Measurements from ENCODE around the gene UBA52.
A peak's percentile ranks its signal among the peaks of the same experiment; 100 is the strongest.
"Not testable (repeated sequence)": the region's sequence is repeated elsewhere in the genome, so short reads cannot be mapped to it uniquely, and the experiment has no call there.

Gene UBA52

DNA sequence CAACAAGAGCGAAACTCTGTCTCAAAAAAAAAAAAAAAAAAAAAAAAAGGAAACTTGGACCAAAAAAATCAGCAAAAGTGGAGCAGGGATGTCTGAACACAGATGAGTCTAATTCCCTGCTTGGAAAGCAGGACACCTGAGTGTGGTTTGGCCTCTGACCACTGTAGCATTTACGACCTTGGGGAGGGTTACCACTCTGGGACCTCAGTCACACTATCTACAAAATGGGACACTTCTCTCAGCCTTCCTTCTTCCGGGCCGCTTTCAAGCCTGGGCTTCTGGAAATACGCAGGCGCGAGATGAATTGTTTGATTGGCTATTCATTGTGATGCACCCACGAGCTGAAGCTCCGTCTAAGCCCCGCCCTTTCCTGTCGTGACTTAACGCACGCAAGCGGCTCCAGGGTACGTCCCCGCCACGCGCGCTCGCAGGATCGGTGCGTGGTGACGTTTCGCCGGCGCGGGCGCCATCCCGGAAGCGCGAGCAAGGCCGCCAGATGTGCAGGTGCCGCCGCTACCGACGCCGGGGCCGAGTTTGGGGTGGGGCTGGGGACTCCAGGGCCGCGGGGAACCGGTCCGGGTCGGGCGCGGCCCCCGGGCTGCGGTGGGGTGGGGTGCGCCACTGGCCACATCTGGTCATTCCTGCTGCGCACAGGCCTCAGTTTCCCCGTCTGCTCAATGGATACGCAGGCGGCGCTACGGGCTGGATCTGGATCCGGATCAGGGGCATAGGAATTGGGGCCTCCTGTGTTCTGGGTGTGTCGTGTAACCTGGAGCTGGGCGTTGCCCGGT, 14.1 kb upstream of the UBA52 start, which contains the start of gene KXD1:
Gene KXD1 (plus strand): TSS at position 460 of the 791 bp plus-strand sequence. CDS start 4,187 bp downstream, outside the sequence.
- DNase-seq = peak; percentile 96

DNA sequence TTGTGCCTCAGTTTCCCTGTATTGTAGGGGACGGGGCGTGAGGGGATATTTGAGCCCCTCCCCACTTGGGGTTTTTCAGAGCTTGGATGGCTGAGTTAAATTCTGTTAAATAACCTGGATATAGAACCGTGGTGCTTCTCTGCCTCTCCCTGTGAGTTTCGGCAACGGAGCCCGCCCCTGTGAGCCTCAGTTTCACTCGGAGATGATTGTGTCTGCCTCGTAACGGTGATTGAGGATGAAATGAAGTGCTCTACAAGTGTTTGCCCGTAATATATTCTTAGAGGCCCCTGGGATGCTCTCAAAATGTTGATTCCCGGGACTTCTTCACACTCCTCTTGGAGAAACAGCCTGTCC, 13.5 kb upstream of the UBA52 start:
- DNase-seq = no peak

DNA sequence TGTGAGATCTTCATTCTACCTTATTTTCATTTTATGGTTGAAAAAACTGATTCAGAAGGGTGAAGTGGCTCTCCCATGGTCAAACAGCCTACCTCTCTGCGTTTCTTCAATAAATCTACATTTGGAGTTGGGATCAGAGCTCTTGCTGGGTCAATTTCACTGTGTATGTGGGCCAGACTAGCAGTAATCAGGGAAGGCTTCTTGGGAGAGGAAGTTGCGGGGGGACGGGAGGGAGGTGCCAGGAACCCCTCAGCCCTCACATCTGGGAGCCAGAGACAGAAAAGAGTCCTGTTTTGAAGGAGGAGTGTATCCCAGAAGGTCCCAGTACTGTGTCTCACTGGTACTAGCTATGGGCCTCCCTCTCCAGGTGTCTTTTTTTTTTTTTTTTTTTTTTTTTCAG, 13.1 kb upstream of the UBA52 start:
- no peak for DNase-seq

DNA sequence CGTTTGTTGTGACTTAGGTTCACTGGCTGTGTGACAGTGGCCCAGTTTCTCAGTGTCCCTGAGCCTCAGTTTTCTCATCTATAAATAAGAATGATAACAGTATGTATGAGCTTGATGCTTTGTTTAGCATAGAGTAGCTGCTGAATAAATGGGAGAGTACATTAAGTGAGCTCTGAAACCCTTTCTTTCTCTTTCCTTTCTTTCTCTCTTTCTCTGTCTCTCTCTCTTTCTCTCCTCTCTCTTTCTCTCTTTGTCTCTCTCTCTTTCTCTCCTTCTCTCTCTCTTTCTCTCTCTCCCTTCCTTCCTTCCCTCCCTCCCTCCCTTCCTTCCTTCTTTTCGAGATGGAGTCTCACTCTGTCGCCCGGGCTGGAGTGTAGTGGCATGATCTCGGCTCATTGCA, 12.0 kb upstream of the UBA52 start:
- DNase-seq = no peak

DNA sequence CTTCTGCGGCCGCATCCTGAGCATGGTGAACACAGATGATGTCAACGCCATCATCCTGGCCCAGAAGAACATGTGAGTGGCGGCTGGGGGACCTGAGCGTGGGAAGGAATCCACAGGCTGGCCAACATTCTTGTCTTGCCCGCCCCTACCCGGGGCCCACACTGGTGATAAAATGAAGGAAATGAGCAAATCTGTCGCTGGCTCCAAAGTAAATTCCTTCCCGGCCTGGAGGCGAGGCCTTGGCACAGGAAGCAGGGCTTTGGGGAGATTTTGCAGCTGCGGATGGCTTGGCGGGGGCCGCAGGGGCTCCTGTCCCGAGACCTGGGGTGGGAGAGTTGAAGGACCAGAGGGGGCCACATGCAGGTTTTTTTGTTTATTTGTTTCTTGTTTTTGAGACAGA, 9.6 kb upstream of the UBA52 start:
- DNase-seq = no peak

DNA sequence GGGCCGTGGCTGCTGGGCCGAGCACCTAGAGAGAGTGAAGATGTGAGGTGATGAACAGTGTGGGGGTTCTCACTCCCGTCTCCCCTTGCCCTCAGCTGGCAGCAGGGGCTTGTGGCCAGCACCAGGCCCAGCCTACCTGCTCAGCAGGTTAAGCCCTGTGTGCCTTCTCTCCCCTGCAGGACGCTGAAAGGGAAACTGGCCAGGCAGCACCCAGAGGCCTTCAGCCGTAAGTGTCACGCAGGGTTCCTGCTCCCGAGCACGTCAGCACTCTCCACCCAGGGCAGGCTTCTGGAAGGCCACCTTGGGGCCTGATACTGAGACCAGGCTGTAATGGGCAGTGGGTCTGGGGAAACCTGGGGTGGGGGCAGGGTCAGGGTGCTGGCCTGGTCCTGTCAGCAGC, 4.7 kb upstream of the UBA52 start:
- no peak for DNase-seq

DNA sequence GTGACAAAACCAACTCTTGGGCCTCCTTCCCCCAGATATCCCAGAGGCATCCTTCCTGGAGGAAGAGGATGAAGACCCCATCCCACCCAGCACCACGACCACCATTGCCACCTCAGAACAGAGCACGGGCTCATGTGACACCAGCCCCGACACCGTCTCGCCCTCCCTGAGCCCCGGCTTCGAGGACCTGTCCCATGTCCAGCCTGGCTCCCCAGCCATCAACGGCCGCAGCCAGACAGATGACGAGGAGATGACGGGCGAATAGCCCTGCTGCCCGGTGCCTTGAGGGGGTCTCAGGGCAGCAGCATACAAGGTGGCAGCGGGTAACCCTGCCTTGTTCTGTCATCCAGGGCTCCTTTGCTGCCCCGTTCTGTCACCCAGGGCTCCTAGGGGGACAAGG, 3.3 kb upstream of the UBA52 start:
- DNase-seq = no peak

DNA sequence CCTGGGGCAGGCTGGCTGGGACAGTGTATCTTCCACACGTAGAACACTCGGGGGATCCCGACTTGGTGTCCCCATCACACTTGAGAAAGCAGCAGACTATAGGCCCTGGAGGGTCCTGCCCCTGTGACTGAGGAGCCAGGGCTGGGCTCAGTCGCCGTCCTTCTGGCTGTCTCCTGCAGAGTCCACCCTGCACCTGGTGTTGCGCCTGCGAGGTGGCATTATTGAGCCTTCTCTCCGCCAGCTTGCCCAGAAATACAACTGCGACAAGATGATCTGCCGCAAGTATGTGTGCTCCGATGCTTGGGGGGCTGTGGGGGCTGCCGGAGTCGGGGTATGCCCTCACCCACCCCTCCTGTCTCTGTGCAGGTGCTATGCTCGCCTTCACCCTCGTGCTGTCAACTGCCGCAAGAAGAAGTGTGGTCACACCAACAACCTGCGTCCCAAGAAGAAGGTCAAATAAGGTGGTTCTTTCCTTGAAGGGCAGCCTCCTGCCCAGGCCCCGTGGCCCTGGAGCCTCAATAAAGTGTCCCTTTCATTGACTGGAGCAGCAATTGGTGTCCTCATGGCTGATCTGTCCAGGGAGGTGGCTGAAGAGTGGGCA, 3.1 kb downstream of the UBA52 start:
- DNase-seq = no peak

DNA sequence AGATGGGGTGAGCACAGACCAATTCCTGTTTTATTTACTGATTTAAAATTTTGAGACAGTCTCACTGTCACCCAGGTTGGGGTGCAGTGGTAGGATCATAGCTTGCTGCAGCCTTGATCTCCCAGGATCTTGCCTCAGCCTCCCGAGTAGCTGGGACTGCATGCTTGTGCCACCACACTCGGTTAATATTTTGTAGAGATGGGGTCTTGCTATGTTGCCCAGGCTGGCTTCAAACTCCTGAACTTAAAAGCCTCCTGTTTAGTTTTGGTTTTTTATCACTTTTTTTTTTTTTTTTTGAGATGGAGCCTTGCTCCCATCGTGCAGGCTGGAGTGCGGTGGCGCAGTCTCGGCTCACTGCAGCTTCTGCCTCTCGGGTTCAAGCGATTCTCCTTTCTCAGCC, 4.7 kb downstream of the UBA52 start:
- no peak for DNase-seq

DNA sequence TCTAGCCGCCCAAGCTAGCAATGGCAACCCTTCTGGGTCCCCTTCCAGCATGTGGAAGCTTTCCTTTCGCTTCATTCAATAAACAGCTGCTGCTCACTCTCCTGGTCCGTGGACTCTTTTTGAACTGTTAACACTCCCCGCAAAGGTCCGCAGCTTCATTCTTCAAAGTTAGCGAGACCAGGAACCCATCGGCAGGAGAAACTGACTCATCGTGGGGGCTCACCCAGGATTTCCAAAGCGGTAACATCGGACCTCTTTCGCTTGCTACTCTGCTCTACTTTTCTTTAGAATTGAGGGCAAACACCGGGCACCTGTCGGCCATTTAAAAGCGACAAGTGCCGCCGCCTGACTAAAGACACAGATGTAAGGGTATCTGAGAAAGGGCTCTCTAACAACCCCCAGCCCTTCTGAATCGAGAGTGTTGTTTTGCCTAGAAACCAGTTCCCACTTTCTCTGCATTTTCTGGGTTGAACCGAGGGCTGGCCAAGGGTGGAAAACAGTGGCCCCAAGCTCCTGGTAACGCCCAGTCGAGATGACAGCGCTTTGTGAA, 5.8 kb downstream of the UBA52 start:
- DNase-seq = no peak

DNA sequence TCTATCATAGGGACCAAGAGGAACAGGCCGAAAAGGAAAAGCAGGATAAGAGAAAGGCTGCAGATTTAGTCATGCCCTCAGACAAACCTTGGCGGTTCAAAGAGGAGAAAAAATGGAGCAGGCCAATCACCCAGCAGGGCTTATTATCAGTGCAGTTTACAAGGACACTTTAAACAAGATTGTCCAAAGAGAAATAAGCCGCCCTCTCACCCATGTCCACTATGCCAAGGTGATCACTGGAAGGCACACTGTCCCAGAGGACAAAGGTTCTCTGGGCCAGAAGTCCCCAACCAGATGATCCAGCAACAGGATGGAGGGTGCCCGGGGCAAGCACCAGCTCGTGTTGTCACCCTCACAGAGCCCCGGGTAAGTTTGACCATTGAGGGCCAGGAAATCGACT, 8.7 kb downstream of the UBA52 start:
- no peak for DNase-seq

DNA sequence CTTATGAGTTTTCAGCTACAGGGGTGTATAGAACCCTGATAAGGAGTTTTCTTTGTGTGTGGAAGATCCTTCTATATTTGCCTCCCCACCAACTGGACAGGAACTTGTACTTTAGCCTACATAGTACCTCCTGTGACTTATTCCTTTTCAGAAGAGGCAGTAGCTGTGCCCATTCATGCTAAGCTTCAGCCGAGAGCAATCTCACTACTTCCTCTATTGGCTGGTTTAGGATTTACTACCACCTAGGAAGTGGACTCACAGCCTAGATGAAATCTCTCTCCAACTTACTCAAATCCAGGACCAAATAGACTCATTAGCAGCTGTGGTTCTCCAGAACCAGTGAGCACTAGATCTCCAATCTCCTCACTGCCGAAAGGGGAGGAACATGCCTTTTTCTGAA, 14.6 kb downstream of the UBA52 start:
- DNase-seq = no peak

DNA sequence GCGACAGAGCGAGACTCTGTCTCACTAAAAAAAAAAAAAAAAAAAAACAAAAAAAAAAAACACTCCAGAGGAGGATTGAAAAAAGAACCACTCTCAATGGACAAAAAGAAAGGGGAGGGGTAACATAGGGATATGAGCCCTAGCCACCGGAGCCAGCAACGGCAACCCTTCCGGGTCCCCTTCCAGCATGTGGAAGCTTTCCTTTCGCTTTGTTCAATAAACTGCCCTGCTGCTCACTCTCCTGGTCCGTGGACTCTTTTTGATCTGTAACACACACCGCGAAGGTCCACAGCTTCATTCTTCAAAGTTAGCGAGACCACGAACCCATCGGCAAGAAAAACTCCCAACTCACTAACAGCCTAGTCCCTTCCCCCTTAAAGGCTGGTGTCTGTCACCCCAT, 15.9 kb downstream of the UBA52 start:
- no peak for DNase-seq

DNA sequence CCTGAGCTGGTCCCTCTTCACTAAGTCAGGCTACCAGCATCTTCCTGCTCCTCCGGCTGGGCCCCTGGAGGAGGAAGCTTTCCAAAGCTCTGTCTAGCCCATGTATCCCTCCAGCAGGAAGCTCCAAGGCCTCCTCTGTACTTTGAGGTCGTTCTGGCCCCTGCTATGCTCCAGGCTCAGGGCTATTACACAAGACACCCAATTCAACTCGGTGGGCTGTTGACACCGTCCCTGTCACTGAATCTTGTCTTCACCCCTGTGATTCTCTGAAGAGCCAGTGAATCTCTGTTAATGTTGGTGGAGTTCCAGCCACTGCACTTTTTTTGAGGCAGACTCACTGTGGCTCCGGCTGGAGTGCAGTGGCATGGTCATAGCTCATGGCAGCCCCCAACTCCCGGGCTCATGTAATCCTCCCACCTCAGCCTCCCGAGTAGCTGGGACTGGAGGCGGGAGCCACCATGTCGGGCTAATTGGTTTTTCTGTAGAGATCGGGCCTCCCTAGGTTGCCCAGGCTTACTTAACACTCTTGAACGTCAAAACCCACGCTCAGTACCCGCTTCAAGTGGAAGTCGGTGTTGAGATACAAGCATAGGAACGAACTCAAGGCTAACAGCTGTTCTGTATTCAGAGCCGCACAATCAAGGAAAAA, 16.4 kb downstream of the UBA52 start:
- DNase-seq = peak; percentile 4

DNA sequence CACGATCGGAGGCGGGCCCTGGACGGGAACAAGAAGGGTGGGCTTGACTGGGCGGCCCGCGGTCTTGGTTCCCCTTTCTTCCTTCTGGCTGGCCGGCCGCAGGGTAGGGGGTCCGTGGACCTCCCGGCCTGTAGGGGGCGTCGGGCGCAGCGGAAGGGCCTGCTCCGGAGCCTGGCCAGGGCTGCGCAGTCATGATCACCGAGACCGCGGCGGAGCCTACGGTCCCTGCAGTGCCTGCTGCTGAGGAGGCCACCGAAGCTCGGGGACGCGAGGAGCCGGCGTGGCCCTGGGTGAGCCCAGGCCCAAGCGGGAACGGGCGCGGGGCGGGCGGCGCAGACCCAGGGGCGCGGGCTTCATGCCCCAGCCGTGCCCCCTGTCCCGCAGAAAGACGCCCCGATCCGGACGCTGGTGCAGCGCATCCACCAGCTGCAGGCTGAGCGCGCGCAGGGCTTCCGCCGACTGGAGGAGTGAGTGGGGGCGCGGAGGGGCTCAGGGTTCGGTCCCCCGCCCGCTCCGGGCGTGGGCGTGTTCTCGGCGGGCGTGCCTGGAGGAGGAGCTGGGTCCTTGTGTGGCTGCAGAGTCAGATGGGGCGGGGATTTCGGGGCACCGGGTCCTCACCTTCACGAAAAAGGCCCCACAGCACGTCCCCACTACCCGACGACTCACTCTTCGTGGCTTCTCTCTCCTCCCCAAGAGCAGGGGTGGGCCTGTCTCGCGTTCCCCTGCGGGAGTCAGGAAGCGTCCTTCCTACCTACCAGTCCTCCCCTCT, 17.1 kb downstream of the UBA52 start, which contains the start of gene REX1BD:
Gene REX1BD (plus strand): TSS at position 188 of the 769 bp plus-strand sequence. CDS start 4 bp downstream, at position 192.
- peak; percentile 80 for DNase-seq

DNA sequence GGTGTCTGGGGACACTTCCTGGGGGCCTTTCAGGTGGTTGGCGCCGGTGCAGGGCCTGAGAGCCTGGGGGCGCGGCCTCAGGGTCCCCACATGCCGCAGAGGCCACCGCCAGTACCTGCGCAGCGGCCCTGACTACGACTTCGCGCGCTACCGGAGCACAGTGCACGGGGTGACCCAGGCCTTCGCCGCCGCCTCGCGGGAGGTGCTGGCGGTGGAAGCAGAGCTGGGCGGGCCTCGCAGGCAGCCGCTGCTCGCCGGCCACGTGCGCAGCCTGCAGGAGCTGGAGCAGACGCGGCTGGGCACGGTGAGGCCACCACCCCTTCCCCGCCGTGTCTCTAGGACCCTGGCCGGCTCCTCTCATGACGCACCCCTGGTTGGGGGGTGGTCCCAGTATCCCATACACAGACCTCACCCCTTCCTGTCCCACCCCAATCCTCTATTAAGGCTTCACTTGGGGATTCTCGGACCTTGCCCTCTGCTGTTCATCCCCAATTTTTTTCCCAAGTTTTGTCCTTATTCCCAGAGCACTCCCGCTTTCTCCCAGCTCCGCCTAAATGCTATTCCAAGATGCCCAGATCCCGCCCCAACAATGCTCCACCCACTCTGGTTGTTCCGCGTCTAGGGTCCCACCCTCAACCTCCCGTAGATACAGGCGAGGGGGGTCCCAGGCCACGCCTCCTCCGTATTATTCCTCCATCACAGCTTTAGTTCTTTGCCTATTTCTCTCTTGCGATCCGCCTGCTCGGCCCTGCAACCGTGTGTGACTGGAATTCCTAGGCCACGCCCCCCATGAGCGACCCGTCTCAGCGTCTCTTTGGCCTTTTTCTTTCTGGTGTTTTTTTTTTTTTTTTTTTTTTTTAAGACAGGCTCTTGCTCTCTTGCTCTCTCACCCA, 18.0 kb downstream of the UBA52 start:
- peak; percentile 6 for DNase-seq

DNA sequence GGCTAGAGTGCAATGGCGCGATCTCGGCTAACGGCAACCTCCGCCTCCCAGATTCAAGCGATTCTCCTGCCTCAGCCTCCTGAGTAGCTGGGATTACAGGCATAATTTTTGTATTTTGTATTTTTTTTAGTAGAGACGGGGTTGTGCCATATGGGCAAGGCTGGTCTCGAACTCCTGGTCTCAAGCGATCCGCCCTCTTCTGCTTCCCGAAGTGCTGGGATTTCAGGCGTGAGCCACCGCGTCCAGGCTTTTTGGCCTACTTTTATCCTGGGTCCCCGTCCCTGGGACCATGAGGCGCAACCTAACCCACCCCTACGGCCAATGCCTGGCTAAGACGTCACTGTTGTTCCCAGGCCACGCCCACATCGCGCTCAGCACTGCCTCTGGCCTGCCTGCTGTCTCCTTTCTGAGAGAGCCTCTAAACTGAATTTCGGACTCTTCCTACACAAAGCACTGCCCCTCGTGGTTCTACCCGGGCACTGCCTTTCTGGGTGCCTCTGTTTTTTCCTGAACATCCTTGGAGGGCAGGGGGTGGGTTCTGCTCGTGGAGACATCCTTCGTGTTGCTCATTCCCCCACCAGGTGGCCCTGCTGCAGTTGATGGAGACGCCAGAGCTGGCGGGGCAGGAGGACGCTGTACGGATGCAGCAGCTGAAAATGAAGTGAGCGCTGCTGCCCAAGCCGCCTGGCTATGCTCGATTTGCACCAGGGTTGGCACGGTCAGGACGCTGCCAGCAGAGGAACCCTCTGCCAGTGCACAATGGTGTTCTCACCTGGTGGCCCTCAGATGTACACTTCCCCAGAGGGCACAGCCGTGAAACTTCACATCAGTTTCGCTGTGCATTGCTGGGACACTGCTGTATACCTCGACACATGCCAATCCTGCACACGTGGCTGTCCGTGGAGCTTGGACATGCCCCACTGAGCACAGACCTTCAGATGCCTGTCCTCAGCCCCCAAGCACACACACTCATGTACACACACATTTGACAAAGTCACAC, 18.9 kb downstream of the UBA52 start:
- DNase-seq = peak; percentile 68

DNA sequence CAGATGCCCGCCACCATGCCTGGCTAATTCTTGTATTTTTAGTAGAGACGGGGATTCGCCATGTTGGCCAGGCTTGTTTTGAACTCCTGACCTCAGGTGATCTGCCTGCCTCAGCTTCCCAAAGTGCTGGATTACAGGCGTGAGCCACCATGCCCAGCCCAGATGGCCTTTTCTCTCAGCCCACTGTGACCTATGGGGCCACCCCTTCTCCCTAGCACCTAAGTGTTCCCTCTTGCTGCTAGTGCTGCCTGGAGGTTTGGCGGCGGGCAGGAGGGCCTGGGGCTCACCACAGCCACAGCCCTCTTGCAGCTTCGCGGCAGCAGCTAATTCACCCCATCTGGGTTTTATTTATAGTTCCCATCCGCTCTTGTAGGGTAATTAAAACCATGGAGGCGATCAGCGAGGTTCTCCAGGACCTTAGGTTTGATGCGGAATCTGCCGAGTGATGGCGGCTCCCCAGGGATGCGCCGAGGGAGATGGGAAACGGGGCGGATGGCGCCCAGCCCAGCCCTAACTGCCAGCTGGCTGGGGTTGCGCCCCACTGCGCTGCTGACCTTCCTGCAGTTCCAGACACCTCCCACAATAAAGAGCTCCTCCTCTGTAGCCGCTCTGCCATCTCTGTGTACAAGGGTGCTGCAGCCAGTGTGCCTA, 20.2 kb downstream of the UBA52 start:
- no peak for DNase-seq

DNA sequence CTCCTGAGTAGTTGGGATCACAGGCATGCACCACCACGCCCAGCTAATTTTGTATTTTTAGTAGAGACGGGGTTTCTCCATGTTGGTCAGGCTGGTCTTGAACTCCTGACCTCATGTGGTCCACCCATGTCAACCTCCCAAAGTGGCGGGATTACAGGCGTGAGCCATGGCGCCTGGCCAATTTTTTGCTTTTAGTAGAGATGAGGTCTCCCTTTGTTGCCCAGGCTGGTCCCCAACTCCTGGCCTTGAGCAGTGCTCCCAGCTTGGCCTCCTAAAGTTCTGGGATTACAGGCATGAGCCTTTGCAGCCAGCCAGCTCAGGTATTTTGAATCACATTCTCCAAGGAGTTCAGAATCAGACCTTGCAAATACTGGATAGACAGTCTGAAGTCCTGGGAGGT, 21.1 kb downstream of the UBA52 start:
- DNase-seq = not testable (repeated sequence)
